ENCODE results near the gene ALDH7A1. TPM values are rescaled to one million over a fixed set of nuclear protein-coding genes. Genes with fewer than 3 reads are reported as not detected.

ALDH7A1 gene
- total and polyA plus RNA-seq, 10 of the 15 experiments (the other 5 are each of a cell fraction or from before 2014, with no cell fraction given): 0.18 to 1.0 (median 0.41) TPM; not detected in 1

DNA sequence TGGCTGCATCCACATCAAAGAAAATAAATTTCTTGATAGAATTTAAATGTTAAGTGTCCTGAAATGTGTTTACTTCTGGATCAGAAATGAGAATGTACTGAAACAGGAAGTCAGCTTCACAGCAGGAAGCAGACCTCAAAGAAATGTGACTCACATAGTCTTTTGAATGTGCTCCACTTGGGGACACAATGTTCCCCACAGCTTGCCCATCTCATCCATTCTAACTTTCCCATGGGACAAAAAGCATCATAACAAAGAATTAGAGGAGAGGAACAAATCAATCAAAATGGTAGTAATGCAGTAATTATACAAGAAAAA, 86.1 kb downstream of the ALDH7A1 start:
- no peaks in the 10 kb centered on the region for H3K9me3 ChIP-seq (replicated peaks; ENCODE audit: control insufficient read depth, insufficient read depth, low read length)
- H3K36me3 ChIP-seq (ENCODE audit: control insufficient read depth in 2 of 2, insufficient read depth in 2 of 2, low read length in 1 of 2): no peaks in the 10 kb centered on the region
- TF ChIP-seq SIN3A (IDR thresholded peaks at IDR 0.05; ENCODE audit: low read depth, low read length): no peak
- no peak for TF ChIP-seq POLR2A (IDR thresholded peaks at IDR 0.05; ENCODE audit: low read depth, low read length)
- no peak for TF ChIP-seq ZSCAN29 (IDR thresholded peaks at IDR 0.05)
- no peak for TF ChIP-seq CTCF (IDR thresholded peaks at IDR 0.05 in 2 of 3, conservative IDR thresholded peaks at IDR 0.05 in 1 of 3; ENCODE audit: control insufficient read depth in 2 of 3, extremely low read depth in 1 of 3, insufficient read depth in 1 of 3, low read depth in 3 of 3, low read length in 3 of 3)
- RAD21 ChIA-PET (ENCODE audit: unreplicated experiment): no interaction called here
- in situ Hi-C loops (cut with MboI) (no loop called here), intact Hi-C loops (cut with micrococcal nuclease; ENCODE audit: unreplicated experiment) (no loop called here)
- CTCF ChIA-PET: no interaction called here
- no peak overlapping the region for H3K4me3 ChIP-seq
- H3K27ac ChIP-seq (ENCODE audit: control insufficient read depth, insufficient read depth): no peak overlapping the region
- no peak for DNase-seq (ENCODE audit: low read depth, low spot score)
- no peak for ATAC-seq
- SMC1A ChIA-PET (ENCODE audit: uncharacterized antibody, unreplicated experiment): no interaction called here
- no peaks in the 10 kb centered on the region for H3K79me2 ChIP-seq (ENCODE audit: control insufficient read depth, insufficient read depth, low read length)
- no peaks in the 10 kb centered on the region for H3K27me3 ChIP-seq (replicated peaks in 1 of 2; ENCODE audit: control insufficient read depth in 2 of 2, insufficient read depth in 2 of 2, low read length in 1 of 2)
- H4K20me1 ChIP-seq (ENCODE audit: control insufficient read depth, insufficient read depth): no peaks in the 10 kb centered on the region
- H3K9ac ChIP-seq (ENCODE audit: control insufficient read depth, insufficient read depth, low read length): no peak overlapping the region
- no peak for FAIRE-seq
- POLR2A ChIA-PET: no interaction called here
- no peaks in the 10 kb centered on the region for H3K4me1 ChIP-seq (ENCODE audit: control insufficient read depth, insufficient read depth, low read length)
- BruUV-seq (replicated peaks): no TSS peak
- no peak overlapping the region for H3K4me2 ChIP-seq (ENCODE audit: control insufficient read depth, insufficient read depth)
- no peak overlapping the region for H2AFZ ChIP-seq (ENCODE audit: control insufficient read depth, low read depth, low read length)

DNA sequence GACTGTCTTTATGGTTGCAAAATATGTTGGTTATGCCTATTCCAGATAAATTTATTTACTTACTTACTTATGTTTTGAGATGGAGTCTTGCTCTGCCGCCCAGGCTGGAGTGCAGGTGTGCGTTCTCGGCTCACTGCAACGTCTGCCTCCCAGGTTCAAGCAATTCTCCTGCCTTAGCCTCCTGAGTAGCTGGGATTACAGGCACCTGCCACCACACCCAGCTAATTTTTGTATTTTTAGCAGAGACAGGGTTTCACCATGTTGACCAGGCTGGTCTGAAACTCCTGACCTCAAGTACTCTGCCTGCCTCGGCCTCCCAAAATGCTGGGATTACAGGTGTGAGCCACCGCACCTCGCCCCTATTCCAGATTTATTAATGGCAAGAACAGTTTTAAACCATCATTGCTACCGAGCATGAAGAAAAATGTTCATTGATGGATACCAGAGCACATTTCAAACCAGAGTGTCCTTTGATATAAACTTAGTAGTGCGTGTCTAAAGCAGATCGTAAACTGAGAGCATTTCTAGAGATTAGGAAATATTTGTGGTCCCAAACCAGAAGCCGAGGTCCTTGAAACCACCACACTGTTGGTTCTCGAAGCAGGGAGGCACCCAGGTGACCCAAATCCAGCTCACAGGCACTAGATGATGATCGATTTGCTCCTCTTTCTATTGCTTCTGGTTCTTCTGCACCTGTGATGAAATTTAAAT, 86.6 kb downstream of the ALDH7A1 start:
- no peaks in the 10 kb centered on the region for H3K36me3 ChIP-seq (ENCODE audit: control insufficient read depth in 2 of 2, insufficient read depth in 2 of 2, low read length in 1 of 2)
- FAIRE-seq (no peak), DNase-seq (ENCODE audit: low read depth, low spot score) (no peak), ATAC-seq (no peak)
- H3K4me2 ChIP-seq (ENCODE audit: control insufficient read depth, insufficient read depth): no peak overlapping the region
- no peaks in the 10 kb centered on the region for H3K27me3 ChIP-seq (replicated peaks in 1 of 2; ENCODE audit: control insufficient read depth in 2 of 2, insufficient read depth in 2 of 2, low read length in 1 of 2)
- H3K9ac ChIP-seq (ENCODE audit: control insufficient read depth, insufficient read depth, low read length): no peak overlapping the region
- 62% methylated on average over 13 of the region's 13 CpGs for WGBS (ENCODE audit: insufficient coverage, insufficient replicate concordance, low lambda C conversion rate, missing lambda C conversion rate)
- intact Hi-C loops (cut with micrococcal nuclease; ENCODE audit: unreplicated experiment) (no loop called here), in situ Hi-C loops (cut with MboI) (no loop called here)
- no peaks in the 10 kb centered on the region for H4K20me1 ChIP-seq (ENCODE audit: control insufficient read depth, insufficient read depth)
- ChIA-PET SMC1A (ENCODE audit: uncharacterized antibody, unreplicated experiment) (no interaction called here), POLR2A (no interaction called here), CTCF (no interaction called here), RAD21 (ENCODE audit: unreplicated experiment) (no interaction called here)
- H3K4me3 ChIP-seq: no peak overlapping the region
- no peak overlapping the region for H2AFZ ChIP-seq (ENCODE audit: control insufficient read depth, low read depth, low read length)
- TF ChIP-seq EP300 (IDR thresholded peaks at IDR 0.05; ENCODE audit: borderline replicate concordance in 1 of 2, control insufficient read depth in 1 of 2, low read depth in 2 of 2, low read length in 2 of 2) (no peak), NR2F1 (conservative IDR thresholded peaks at IDR 0.05) (no peak), NRF1 (conservative IDR thresholded peaks at IDR 0.05; ENCODE audit: low read depth, low read length) (no peak), NBN (IDR thresholded peaks at IDR 0.05) (no peak)
- TF ChIP-seq, protein P1, sequence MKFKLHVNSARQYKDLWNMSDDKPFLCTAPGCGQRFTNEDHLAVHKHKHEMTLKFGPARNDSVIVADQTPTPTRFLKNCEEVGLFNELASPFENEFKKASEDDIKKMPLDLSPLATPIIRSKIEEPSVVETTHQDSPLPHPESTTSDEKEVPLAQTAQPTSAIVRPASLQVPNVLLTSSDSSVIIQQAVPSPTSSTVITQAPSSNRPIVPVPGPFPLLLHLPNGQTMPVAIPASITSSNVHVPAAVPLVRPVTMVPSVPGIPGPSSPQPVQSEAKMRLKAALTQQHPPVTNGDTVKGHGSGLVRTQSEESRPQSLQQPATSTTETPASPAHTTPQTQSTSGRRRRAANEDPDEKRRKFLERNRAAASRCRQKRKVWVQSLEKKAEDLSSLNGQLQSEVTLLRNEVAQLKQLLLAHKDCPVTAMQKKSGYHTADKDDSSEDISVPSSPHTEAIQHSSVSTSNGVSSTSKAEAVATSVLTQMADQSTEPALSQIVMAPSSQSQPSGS (IDR thresholded peaks at IDR 0.05; ENCODE audit: low read length): no peak
- H3K27ac ChIP-seq (ENCODE audit: control insufficient read depth, insufficient read depth): no peak overlapping the region
- H3K79me2 ChIP-seq (ENCODE audit: control insufficient read depth, insufficient read depth, low read length): no peaks in the 10 kb centered on the region
- H3K9me3 ChIP-seq (replicated peaks; ENCODE audit: control insufficient read depth, insufficient read depth, low read length): no peaks in the 10 kb centered on the region
- H3K4me1 ChIP-seq (ENCODE audit: control insufficient read depth, insufficient read depth, low read length): no peaks in the 10 kb centered on the region
- BruUV-seq (replicated peaks): no TSS peak
